ENCODE results near the gene EVA1C. TPM values are rescaled to one million over a fixed set of nuclear protein-coding genes. Genes with fewer than 3 reads are reported as not detected.

Gene EVA1C
- total RNA-seq, 1 experiment from 2014 or later, result 16.1 TPM

DNA sequence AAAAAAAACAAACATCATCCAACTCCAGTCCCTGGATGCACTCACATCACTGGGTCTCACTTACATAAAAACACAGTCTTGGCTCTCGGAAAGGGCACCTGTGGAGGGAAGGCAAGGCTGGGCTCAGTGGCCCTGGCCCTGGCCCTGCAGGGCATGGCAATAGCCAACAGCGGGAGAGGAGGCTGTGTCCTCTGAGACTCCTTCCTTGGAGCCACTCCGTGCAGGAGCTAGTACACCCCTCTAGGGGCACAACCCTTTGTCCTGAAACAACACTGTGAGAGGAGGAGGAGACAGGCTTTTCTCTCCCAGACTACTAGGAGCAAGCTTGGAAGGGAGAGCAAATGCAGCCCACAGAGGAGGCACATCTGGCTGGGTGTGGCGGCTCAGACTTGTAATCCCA, 47.7 kb upstream of the EVA1C start:
- ChIA-PET CTCF (no interaction called here), POLR2A (ENCODE audit: unreplicated experiment) (interaction anchor here (0.5 kb wide), 1 partner anchor 35 kb away, joined by 8 read pairs; no protein-coding TSS in a partner anchor)
- Histone ChIP-seq H3F3A (ENCODE audit: low read length, unreplicated experiment) (no peaks in the 10 kb centered on the region), H2AFZ (ENCODE audit: low read length) (no peak overlapping the region), H3K79me2 (ENCODE audit: low read length) (no peaks in the 10 kb centered on the region), H3K27ac (ENCODE audit: low read length) (no peak overlapping the region), H3K4me2 (ENCODE audit: low read length) (no peak overlapping the region), H3K9me2 (replicated peaks; ENCODE audit: low read length) (no peaks in the 10 kb centered on the region), H3K36me3 (ENCODE audit: low read depth, low read length) (peaks cover 84% of the 10 kb centered on the region), H3K9me3 (ENCODE audit: low read length) (no peaks in the 10 kb centered on the region), H3K27me3 (ENCODE audit: low read length) (no peaks in the 10 kb centered on the region), H3K4me1 (ENCODE audit: insufficient read depth, low read length) (no peaks in the 10 kb centered on the region), H4K20me1 (ENCODE audit: low read length) (no peaks in the 10 kb centered on the region), H3K9ac (ENCODE audit: low read length) (no peak overlapping the region), H3K4me3 (ENCODE audit: low read length) (no peak overlapping the region)
- DNase-seq, result no peak
- intact Hi-C loops (cut with micrococcal nuclease), result no loop called here
- no peak for TF ChIP-seq EZH2 (IDR thresholded peaks at IDR 0.05; ENCODE audit: low read length, unreplicated experiment)
- TF ChIP-seq, protein P1, sequence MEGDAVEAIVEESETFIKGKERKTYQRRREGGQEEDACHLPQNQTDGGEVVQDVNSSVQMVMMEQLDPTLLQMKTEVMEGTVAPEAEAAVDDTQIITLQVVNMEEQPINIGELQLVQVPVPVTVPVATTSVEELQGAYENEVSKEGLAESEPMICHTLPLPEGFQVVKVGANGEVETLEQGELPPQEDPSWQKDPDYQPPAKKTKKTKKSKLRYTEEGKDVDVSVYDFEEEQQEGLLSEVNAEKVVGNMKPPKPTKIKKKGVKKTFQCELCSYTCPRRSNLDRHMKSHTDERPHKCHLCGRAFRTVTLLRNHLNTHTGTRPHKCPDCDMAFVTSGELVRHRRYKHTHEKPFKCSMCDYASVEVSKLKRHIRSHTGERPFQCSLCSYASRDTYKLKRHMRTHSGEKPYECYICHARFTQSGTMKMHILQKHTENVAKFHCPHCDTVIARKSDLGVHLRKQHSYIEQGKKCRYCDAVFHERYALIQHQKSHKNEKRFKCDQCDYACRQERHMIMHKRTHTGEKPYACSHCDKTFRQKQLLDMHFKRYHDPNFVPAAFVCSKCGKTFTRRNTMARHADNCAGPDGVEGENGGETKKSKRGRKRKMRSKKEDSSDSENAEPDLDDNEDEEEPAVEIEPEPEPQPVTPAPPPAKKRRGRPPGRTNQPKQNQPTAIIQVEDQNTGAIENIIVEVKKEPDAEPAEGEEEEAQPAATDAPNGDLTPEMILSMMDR (conservative IDR thresholded peaks at IDR 0.05; ENCODE audit: low read depth, low read length), result no peak
- TF ChIP-seq EZH2phosphoT487 (IDR thresholded peaks at IDR 0.05; ENCODE audit: borderline replicate concordance, low read length), result no peak
- no TSS peak for BruUV-seq (replicated peaks)
- no peak for ATAC-seq

DNA sequence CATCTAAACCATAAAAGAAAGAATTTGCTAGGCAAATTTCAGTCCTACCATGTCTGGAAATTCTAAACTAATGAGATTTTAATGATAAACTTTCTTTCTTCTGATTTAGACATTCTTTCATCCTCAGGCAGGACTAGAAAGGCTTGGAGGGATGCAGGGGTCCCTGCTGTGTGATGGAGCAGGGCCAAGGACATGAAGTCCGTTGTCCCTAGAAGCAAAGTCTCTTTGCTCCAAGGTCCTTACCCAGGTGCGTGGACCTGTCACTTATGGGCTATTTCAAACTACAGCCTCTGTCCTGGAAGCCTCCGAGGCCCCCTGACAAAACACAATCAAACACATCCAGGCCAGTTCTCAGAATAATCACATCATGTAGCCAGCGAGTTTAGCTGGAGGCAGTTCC, 46.3 kb upstream of the EVA1C start:
- Histone ChIP-seq H3K27me3 (ENCODE audit: low read length) (no peaks in the 10 kb centered on the region), H3K36me3 (ENCODE audit: low read depth, low read length) (peaks cover 84% of the 10 kb centered on the region), H3K9me2 (replicated peaks; ENCODE audit: low read length) (no peaks in the 10 kb centered on the region), H3K9ac (ENCODE audit: low read length) (no peak overlapping the region), H2AFZ (ENCODE audit: low read length) (no peak overlapping the region), H4K20me1 (ENCODE audit: low read length) (no peaks in the 10 kb centered on the region), H3K4me2 (ENCODE audit: low read length) (no peak overlapping the region), H3K9me3 (ENCODE audit: low read length) (no peaks in the 10 kb centered on the region), H3K4me1 (ENCODE audit: insufficient read depth, low read length) (no peaks in the 10 kb centered on the region; the same call in 1 of the 2 replicates), H3K4me3 (ENCODE audit: low read length) (no peak overlapping the region), H3K79me2 (ENCODE audit: low read length) (peaks cover 9% of the 10 kb centered on the region), H3K27ac (ENCODE audit: low read length) (no peak overlapping the region), H3F3A (ENCODE audit: low read length, unreplicated experiment) (no peaks in the 10 kb centered on the region)
- DNase-seq, result no peak
- ChIA-PET POLR2A (ENCODE audit: unreplicated experiment) (no interaction called here), CTCF (no interaction called here)
- TF ChIP-seq EZH2 (IDR thresholded peaks at IDR 0.05; ENCODE audit: low read length, unreplicated experiment) (no peak), EZH2phosphoT487 (IDR thresholded peaks at IDR 0.05; ENCODE audit: borderline replicate concordance, low read length) (no peak)
- TF ChIP-seq, protein P1 (conservative IDR thresholded peaks at IDR 0.05; ENCODE audit: low read depth, low read length), result no peak
- intact Hi-C loops (cut with micrococcal nuclease), result no loop called here
- no TSS peak for BruUV-seq (replicated peaks)
- ATAC-seq, result no peak

DNA sequence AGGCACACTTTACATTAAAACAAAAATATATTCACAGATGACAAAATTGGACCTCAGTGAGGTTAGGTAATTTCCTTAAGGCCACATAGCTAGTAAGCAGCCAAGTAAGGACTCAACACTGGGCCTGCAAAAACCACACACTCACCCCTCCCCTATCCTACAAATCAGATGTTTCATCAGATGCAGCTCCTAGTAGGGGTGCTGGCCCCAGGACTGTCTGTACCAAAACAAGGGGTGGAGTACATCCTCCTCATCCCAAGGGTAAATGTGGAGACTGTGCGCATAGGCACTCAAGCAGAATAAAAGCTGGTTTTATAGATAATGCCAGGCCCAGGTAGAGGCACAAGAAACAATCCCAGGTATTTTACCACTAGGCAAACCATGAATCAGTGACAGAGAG, 45.3 kb upstream of the EVA1C start:
- H3K4me2 ChIP-seq (ENCODE audit: low read length), result no peak overlapping the region
- peaks cover 82% of the 10 kb centered on the region for H3K36me3 ChIP-seq (ENCODE audit: low read depth, low read length)
- H3K27me3 ChIP-seq (ENCODE audit: low read length), result no peaks in the 10 kb centered on the region
- ChIA-PET POLR2A (ENCODE audit: unreplicated experiment) (no interaction called here), CTCF (no interaction called here)
- no peaks in the 10 kb centered on the region for H4K20me1 ChIP-seq (ENCODE audit: low read length)
- no peaks in the 10 kb centered on the region for H3K9me2 ChIP-seq (replicated peaks; ENCODE audit: low read length)
- no TSS peak for BruUV-seq (replicated peaks)
- ATAC-seq (no peak), DNase-seq (no peak)
- no peak overlapping the region for H3K4me3 ChIP-seq (ENCODE audit: low read length)
- H3K27ac ChIP-seq (ENCODE audit: low read length), result no peak overlapping the region
- no peak for TF ChIP-seq EZH2phosphoT487 (IDR thresholded peaks at IDR 0.05; ENCODE audit: borderline replicate concordance, low read length)
- no peak for TF ChIP-seq EZH2 (IDR thresholded peaks at IDR 0.05; ENCODE audit: low read length, unreplicated experiment)
- TF ChIP-seq, protein P1 (conservative IDR thresholded peaks at IDR 0.05; ENCODE audit: low read depth, low read length), result no peak
- H3K9me3 ChIP-seq (ENCODE audit: low read length), result no peaks in the 10 kb centered on the region
- intact Hi-C loops (cut with micrococcal nuclease), result no loop called here
- H2AFZ ChIP-seq (ENCODE audit: low read length), result no peak overlapping the region
- H3K4me1 ChIP-seq (ENCODE audit: insufficient read depth, low read length), result peaks cover 10% of the 10 kb centered on the region
- peaks cover 13% of the 10 kb centered on the region for H3K79me2 ChIP-seq (ENCODE audit: low read length)
- no peaks in the 10 kb centered on the region for H3F3A ChIP-seq (ENCODE audit: low read length, unreplicated experiment)
- H3K9ac ChIP-seq (ENCODE audit: low read length), result no peak overlapping the region
